HG02885 (cell line): Measurements from ENCODE around the gene KCNQ4.
A peak's percentile ranks its signal among the peaks of the same experiment; 100 is the strongest.

Source experiments
- ATAC-seq: cut with Tn5 transposase; IDR thresholded peaks from one replicate; pipeline ENCODE4 v1.9.1; 2021; ENCODE audit warnings: mild to moderate bottlenecking; ENCODE audit not compliant: unreplicated experiment, poor library complexity

Gene KCNQ4

GRCh38 chr1:40838045-40838979 is 54.7 kb downstream of the KCNQ4 start:
- no peak for ATAC-seq

- ATAC-seq, result no peak
Measured at GRCh38 chr1:40838980-40839942, 55.7 kb downstream of the KCNQ4 start.

GRCh38 chr1:40839943-40840335 is 56.4 kb downstream of the KCNQ4 start:
- ATAC-seq, result no peak

- ATAC-seq, result no peak
Measured at GRCh38 chr1:40840526-40841323, 57.1 kb downstream of the KCNQ4 start.

- no peak for ATAC-seq
Measured at GRCh38 chr1:40841602-40842001, 58.0 kb downstream of the KCNQ4 start.

GRCh38 chr1:40842207-40842606 is 58.6 kb downstream of the KCNQ4 start:
- no peak for ATAC-seq

- ATAC-seq, result no peak
Measured at GRCh38 chr1:40842691-40843090, 59.1 kb downstream of the KCNQ4 start.

GRCh38 chr1:40844079-40844478 is 60.5 kb downstream of the KCNQ4 start:
- no peak for ATAC-seq

- ATAC-seq, result no peak
Measured at GRCh38 chr1:40844887-40845878, 61.6 kb downstream of the KCNQ4 start.

GRCh38 chr1:40845895-40846294 is 62.3 kb downstream of the KCNQ4 start:
- no peak for ATAC-seq

GRCh38 chr1:40847023-40847745 is 63.6 kb downstream of the KCNQ4 start:
- ATAC-seq, result no peak

GRCh38 chr1:40848530-40849189 is 65.1 kb downstream of the KCNQ4 start:
- ATAC-seq, result no peak

GRCh38 chr1:40849801-40850592 is 66.4 kb downstream of the KCNQ4 start:
- ATAC-seq, result peak; percentile 71

- no peak for ATAC-seq
Measured at GRCh38 chr1:40851643-40852042, 68.1 kb downstream of the KCNQ4 start.

GRCh38 chr1:40853113-40853884 is 69.7 kb downstream of the KCNQ4 start:
- no peak for ATAC-seq

GRCh38 chr1:40853885-40854170 is 70.2 kb downstream of the KCNQ4 start:
- no peak for ATAC-seq

GRCh38 chr1:40855513-40855912 is 71.9 kb downstream of the KCNQ4 start:
- no peak for ATAC-seq
